ENCODE measurements around the gene TALDO1. TPM values are rescaled to one million over a fixed set of nuclear protein-coding genes. Genes with fewer than 3 reads are reported as not detected.

The TALDO1 gene
- total RNA-seq, 2 donors from 2014 or later = 124 to 285 TPM

GRCh38 chr11:761526-762108 lies 14.4 kb downstream of the TALDO1 start:
- no peak overlapping the region for H3K27ac ChIP-seq
- no peak overlapping the region for H3K4me3 ChIP-seq
- WGBS = 86% methylated on average over 8 of the region's 8 CpGs
- H3K4me1 ChIP-seq (replicated peaks) = no peaks in the 10 kb centered on the region
- H3K27me3 ChIP-seq (replicated peaks; ENCODE audit: insufficient read depth) = no peaks in the 10 kb centered on the region
- peaks cover 12 to 31% of the 10 kb centered on the region in 2 donors for H3K36me3 ChIP-seq
- intact Hi-C loops (cut with DNase I) = no loop called here
- no peaks in the 10 kb centered on the region for H3K9me3 ChIP-seq
- DNase-seq (ENCODE audit: low spot score) = no peak
- TF ChIP-seq POLR2AphosphoS5 (IDR thresholded peaks at IDR 0.05) = no peak
- no peak for TF ChIP-seq POLR2A (IDR thresholded peaks at IDR 0.05)
- no peak for TF ChIP-seq CTCF (IDR thresholded peaks at IDR 0.05)

- WGBS = 24% methylated on average over 9 of the region's 10 CpGs
- no peak overlapping the region for H3K4me3 ChIP-seq
- H3K36me3 ChIP-seq = peaks cover 12 to 31% of the 10 kb centered on the region in 2 donors
- no peaks in the 10 kb centered on the region for H3K9me3 ChIP-seq
- no peaks in the 10 kb centered on the region for H3K4me1 ChIP-seq (replicated peaks)
- no peak for TF ChIP-seq POLR2AphosphoS5 (IDR thresholded peaks at IDR 0.05)
- peak in 2 of 4 experiments; percentile 30 to 60 for TF ChIP-seq CTCF (IDR thresholded peaks at IDR 0.05)
- no peak for TF ChIP-seq POLR2A (IDR thresholded peaks at IDR 0.05)
- peak overlapping the region; percentile 5 to 60 for H3K27ac ChIP-seq
- no peak for DNase-seq (ENCODE audit: low spot score)
- intact Hi-C loops (cut with DNase I) = no loop called here
- H3K27me3 ChIP-seq (replicated peaks; ENCODE audit: insufficient read depth) = no peaks in the 10 kb centered on the region
Observed at GRCh38 chr11:762421-763072, 15.3 kb downstream of the TALDO1 start.

- Histone ChIP-seq H3K27ac (peak overlapping the region; percentile 5 to 60), H3K4me1 (replicated peaks) (no peaks in the 10 kb centered on the region), H3K36me3 (peaks cover 12 to 31% of the 10 kb centered on the region in 2 donors), H3K9me3 (no peaks in the 10 kb centered on the region), H3K27me3 (replicated peaks; ENCODE audit: insufficient read depth) (no peaks in the 10 kb centered on the region), H3K4me3 (no peak overlapping the region)
- WGBS = 51% methylated on average over 13 of the region's 24 CpGs
- intact Hi-C loops (cut with DNase I) = no loop called here
- no peak for DNase-seq (ENCODE audit: low spot score)
- TF ChIP-seq POLR2AphosphoS5 (IDR thresholded peaks at IDR 0.05) (no peak), CTCF (IDR thresholded peaks at IDR 0.05) (no peak), POLR2A (IDR thresholded peaks at IDR 0.05) (no peak)
Observed at GRCh38 chr11:763073-763463, 15.8 kb downstream of the TALDO1 start.

GRCh38 chr11:763549-764321 lies 16.5 kb downstream of the TALDO1 start:
- H3K4me3 ChIP-seq = no peak overlapping the region
- peaks cover 12 to 31% of the 10 kb centered on the region in 2 donors for H3K36me3 ChIP-seq
- no peak for DNase-seq (ENCODE audit: low spot score)
- no peaks in the 10 kb centered on the region for H3K27me3 ChIP-seq (replicated peaks; ENCODE audit: insufficient read depth)
- H3K9me3 ChIP-seq = no peaks in the 10 kb centered on the region
- no peaks in the 10 kb centered on the region for H3K4me1 ChIP-seq (replicated peaks)
- intact Hi-C loops (cut with DNase I) = no loop called here
- TF ChIP-seq CTCF (IDR thresholded peaks at IDR 0.05) (no peak), POLR2A (IDR thresholded peaks at IDR 0.05) (no peak), POLR2AphosphoS5 (IDR thresholded peaks at IDR 0.05) (no peak)
- H3K27ac ChIP-seq = no peak overlapping the region
- 83% methylated on average over 22 of the region's 22 CpGs for WGBS

All from prostate gland (tissue), 2 donors.